ENCODE measurements around the gene CDK5RAP1.
"Not testable (repeated sequence)": the region's sequence is repeated elsewhere in the genome, so short reads cannot be mapped to it uniquely, and the experiment has no call there.

The CDK5RAP1 gene

DNA sequence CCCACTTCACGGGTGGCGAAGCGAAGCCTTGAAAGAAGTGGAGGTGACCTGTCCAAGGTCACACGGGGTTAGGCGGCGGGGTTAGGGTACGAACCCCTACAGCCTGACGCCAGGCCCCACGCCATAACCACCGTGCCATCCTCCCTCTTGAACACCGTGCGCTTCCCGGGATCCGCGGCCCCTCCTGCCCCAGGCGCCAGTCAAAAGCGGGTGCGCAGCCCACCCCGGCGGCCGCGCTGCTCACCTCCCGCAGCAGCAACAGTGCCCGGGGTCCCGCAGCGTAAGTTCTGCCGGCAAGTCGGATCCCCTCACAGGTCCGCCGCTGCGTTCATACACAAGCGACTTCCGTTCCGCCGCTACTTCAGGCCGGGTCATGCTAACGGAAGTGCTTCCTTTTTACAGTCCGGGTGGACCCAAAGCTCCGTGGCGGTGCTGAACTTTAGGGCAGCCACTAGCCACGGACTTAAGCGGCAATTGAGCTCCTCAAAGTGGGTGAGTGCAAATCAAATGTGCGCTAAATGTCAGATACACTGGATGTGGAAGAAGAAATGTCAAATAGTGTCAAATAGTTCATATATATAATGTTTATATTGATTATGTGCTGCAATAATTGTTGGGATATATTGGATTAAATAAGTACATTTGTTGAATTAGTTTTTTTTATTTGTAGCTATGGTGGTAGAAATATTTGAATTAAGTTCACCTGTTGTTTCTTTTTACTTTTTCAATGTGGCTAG lies at the start of gene CDK5RAP1:
CDK5RAP1 (minus strand) TSS at position 336 of the 737 bp plus-strand sequence. CDS start 4,455 bp downstream, outside the sequence.
- peak; percentile 91 for DNase-seq

- peak; percentile 19 for DNase-seq
Observed at GRCh38 chr20:33450867-33451266, 49.5 kb upstream of the CDK5RAP1 start.

- DNase-seq, result no peak
Observed at GRCh38 chr20:33445881-33446625, 44.7 kb upstream of the CDK5RAP1 start.

DNA sequence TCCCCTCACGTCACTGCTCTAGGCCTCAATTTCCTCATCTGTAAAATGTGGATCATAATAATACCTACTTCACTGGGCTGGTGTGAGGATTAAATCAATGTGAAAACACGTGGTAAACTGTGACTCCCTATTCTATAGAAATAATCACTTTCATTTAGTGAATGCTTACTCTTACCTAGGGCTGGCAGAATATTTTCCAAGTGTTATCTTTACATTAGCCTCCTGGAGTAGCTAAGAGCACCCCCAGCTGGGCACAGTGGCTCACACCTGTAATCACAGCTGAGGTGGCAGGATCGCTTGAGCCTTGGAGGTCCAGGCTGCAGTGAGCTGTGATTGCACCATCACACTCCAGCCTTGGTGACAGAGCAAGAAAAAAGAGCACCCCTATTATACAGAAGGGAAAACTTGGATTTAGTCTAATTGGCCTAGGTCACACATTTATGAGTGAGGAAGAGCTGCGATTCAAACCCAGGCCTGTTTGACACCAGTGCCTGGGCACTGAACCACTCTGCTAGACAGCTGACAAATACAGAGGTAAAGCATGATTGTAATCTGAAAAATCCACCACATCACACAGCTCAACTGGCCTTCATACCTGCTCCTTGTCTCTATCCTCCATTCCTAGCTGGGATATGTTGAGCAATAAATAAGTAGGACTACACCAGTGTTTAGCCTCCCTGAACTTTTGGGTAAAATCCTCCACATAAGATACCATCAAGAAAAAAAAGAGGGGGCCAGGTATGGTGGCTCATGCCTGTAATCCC lies 43.7 kb upstream of the CDK5RAP1 start:
- peak; percentile 4 for DNase-seq

GRCh38 chr20:33443512-33444239 lies 42.4 kb upstream of the CDK5RAP1 start, which contains the start of gene SNTA1:
SNTA1 (minus strand) TSS chr20:33443763; CDS start chr20:33443620, 143 bp downstream.
- DNase-seq, result peak; percentile 83

- DNase-seq, result no peak
Observed at GRCh38 chr20:33443006-33443511, 41.7 kb upstream of the CDK5RAP1 start.

- DNase-seq, result peak; percentile 3
Observed at GRCh38 chr20:33442136-33443005, 41.1 kb upstream of the CDK5RAP1 start.

DNA sequence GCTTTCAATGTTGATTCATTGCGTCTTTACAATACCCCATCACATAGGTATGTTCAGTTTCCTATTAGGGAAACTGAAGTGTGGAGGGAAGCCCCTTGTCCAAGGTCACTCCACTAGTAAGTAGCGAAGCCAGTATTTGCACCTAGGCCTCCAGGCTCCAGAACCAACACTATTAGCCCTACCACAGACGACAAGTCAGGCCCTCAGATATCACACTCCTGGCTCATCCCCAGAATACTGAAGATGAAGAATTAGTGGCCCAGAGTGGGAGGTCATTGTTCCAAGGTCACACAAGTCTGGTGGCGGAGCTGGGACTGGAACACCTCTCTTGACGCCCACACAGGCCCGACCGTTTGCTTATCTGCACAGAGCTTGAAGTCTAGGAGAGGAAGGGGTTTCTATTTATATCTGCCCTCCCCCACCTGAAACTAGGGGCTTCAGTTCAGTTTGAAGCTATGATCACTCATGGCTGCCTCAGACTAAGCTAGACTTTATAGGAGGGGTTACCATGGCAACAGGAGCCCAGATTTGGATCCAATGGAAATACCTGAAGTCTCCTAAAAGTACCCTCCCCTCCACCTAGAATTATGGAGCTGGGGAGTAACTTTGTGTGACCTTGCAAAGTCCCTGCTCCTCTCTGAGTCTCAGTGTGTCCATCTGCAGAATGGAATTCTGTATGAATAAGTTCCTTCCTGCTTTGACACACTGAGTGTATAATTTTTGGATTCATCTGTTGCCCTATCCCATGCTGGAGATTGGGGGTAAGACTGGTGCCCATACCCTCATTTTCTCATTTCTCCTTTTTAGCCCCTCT lies 40.0 kb upstream of the CDK5RAP1 start:
- no peak for DNase-seq

DNA sequence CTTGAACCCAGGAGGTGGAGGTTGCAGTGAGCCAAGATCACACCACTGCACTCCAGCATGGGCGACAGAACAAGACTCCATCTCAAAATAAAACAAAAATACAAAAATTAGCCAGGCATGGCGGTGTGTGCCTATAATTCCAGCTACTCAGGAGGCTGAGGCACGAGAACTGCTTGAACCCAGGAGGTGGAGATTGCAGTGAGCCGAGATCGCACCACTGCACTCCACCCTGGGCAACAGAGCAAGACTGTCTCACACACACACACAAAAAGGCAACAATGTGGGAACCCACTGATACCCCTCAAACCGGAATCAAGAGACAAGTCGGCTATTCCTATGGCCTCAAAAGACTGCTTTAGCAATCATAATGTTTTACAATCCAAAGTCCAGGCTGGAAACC lies 39.2 kb upstream of the CDK5RAP1 start:
- not testable (repeated sequence) for DNase-seq

- no peak for DNase-seq
Observed at GRCh38 chr20:33438481-33438880, 37.2 kb upstream of the CDK5RAP1 start.

DNA sequence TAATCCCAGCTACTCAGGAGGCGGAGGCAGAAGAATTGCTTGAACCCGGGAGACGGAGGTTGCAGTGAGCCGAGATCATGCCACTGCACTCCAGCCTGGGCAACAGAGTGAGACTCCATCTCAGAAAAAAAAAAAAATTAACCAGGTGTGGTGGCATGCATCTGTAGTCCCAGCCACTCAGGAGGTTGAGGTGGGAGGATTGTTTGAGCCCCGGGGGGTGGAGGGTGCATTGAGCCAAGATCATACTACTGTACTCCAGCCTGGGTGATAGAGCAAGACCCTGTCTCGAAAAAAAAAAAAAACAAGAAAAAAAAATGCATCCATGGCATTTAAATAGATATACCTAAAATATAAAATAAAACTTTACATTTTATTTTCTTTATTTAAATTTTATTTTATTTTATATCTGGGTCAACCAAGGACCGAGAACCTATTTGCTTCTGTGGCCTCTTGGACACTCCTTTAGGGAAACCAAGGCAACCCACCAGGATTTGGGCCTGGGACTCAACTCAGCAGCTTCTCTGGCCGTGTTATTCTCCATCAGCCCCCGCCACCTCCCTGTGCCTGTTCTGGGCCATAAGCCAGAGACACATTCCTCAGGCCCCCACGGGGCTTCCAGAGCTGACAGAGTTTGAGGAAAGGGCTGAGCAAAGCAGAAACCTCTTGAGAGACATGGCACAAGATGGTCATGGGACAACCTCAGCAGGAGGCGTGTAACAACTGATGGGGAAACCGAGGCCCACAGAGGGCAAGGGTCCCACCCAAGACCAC lies 36.0 kb upstream of the CDK5RAP1 start:
- no peak for DNase-seq

GRCh38 chr20:33434434-33434833 lies 33.1 kb upstream of the CDK5RAP1 start:
- no peak for DNase-seq

- DNase-seq, result no peak
Observed at GRCh38 chr20:33433465-33434234, 32.3 kb upstream of the CDK5RAP1 start.

- no peak for DNase-seq
Observed at GRCh38 chr20:33431797-33432381, 30.6 kb upstream of the CDK5RAP1 start.

DNA sequence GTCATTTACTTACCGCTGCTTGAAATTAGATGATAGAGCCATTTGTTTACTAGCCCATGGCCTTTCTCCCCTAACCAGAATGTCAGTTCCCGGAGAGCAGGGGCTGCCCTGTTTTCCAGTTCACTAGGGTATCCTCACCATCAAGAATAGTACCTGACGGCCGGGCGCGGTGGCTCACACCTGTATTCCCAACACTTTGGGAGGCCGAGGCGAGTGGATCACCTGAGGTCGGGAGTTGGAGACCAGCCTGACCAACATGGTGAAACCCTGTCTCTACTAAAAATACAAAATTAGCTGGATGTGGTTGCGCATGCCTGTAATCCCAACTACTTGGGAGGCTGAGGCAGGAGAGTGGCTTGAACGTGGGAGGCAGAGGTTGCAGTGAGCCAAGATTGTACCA lies 22.6 kb upstream of the CDK5RAP1 start:
- DNase-seq, result not testable (repeated sequence)

GRCh38 chr20:33423141-33423834 lies 22.0 kb upstream of the CDK5RAP1 start:
- DNase-seq, result no peak

DNA sequence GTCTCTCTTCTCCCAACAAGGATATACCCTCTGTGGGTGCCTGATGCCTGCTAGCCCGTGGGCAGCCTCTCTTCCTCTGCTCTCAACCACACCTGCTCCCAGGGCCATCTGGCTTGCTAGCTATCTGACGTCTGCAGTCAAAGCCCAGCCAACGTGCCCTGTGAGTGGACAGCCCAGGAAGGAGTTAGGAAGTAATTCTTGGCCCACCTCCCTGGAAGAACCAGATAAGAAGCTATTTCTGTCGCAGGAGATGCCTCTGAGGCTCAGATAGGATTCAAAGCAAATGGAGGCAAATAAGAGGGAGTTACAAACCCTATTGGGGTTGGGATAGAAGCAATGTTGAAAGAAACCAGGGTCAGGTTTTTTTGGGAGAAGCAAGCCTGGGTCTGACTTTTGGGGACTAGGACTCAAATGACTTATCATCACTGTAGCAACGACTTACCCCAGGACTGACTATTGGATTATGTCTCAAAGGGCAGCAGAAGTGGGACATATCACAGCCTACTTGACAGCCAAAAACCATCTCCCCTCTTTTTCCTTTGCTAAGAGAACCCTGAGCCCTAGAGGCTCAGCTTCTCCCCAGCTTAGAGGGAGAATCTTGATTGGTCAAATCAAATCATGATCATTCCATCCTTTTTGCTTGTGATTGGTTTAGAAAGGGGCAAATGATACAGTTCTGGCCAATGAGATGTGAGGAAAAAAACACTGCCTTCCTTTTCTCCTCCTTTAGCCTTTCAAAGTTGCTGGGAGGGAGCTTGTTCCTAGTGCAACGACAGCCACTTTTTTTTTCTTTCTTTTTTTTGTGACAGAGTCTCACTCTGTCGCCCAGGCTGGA lies 18.0 kb upstream of the CDK5RAP1 start:
- DNase-seq, result no peak
